NCI-H1436 (cell line): Measurements from ENCODE around the gene COL17A1.

Experiments used
- DNase-seq: peaks from one replicate; lab custom pipeline; 2025; lab: John Stamatoyannopoulos, UW

The COL17A1 gene

GRCh38 chr10:103990531-103990930 is 95.1 kb downstream of the COL17A1 start:
- DNase-seq = no peak

GRCh38 chr10:103990121-103990520 is 95.6 kb downstream of the COL17A1 start:
- DNase-seq = no peak

- DNase-seq = no peak
Observed at GRCh38 chr10:103986360-103986759, 99.3 kb downstream of the COL17A1 start.

- no peak for DNase-seq
Observed at GRCh38 chr10:103985726-103986125, 100.0 kb downstream of the COL17A1 start.

GRCh38 chr10:103983367-103983911 is 102.2 kb downstream of the COL17A1 start:
- DNase-seq = no peak

- no peak for DNase-seq
Observed at GRCh38 chr10:103982639-103983038, 103.0 kb downstream of the COL17A1 start.
